HUES64 (cell line): Measurements from ENCODE around the gene STKLD1.

Source experiments
- H3K27ac ChIP-seq: 2 replicates; pipeline ENCODE4 v1.7.0; 2013; ENCODE audit warnings: low read depth, low read length, inconsistent platforms
- H3K27me3 ChIP-seq: 2 replicates; pipeline ENCODE4 v1.6.1; 2013; ENCODE audit warnings: mild to moderate bottlenecking, low read length; ENCODE audit not compliant: insufficient read depth
- H3K36me3 ChIP-seq: 2 replicates; pipeline ENCODE4 v1.6.1; 2013; ENCODE audit warnings: mild to moderate bottlenecking, low read length; ENCODE audit not compliant: insufficient read depth
- H3K4me1 ChIP-seq: 2 replicates; pipeline ENCODE4 v1.6.1; 2013; ENCODE audit warnings: mild to moderate bottlenecking, low read length, moderate library complexity; ENCODE audit not compliant: insufficient read depth
- H3K4me3 ChIP-seq: 2 replicates; pipeline ENCODE4 v1.5.1; 2013; ENCODE audit warnings: mild to moderate bottlenecking, low read length, moderate library complexity
- H3K9ac ChIP-seq: 2 replicates; pipeline ENCODE4 v1.6.1; 2013; ENCODE audit warnings: mild to moderate bottlenecking, low read depth, low read length
- H3K9me3 ChIP-seq: 2 replicates; pipeline ENCODE4 v1.6.1; 2013; ENCODE audit warnings: low read depth, low read length; ENCODE audit not compliant: insufficient read depth
- WGBS: fragments of 150-250, 120-280 bp; methylation state at CpG from one replicate; pipeline ENCODE4 v1.1.7; 2013; ENCODE audit warnings: missing lambda C conversion rate; 5-methylcytosine and 5-hydroxymethylcytosine counted together

STKLD1 gene

GRCh38 chr9:133346021-133346785, 30.0 kb upstream of the STKLD1 start:
- Histone ChIP-seq H3K27me3 (no peaks in the 10 kb centered on the region), H3K27ac (no peak overlapping the region; the same call in 1 of the 2 replicates), H3K4me1 (peaks cover 7% of the 10 kb centered on the region), H3K9ac (peak overlapping the region; percentile 100), H3K36me3 (peaks cover 79% of the 10 kb centered on the region), H3K4me3 (peak overlapping the region; percentile 89), H3K9me3 (no peaks in the 10 kb centered on the region)
- WGBS = 80% methylated on average over 15 of the region's 15 CpGs

- H3K9ac ChIP-seq = peak overlapping the region; percentile 100
- peak overlapping the region; percentile 89 for H3K4me3 ChIP-seq
- H3K9me3 ChIP-seq = no peaks in the 10 kb centered on the region
- H3K4me1 ChIP-seq = peaks cover 7% of the 10 kb centered on the region
- under 1% methylated on average over 36 of the region's 41 CpGs for WGBS
- H3K27me3 ChIP-seq = no peaks in the 10 kb centered on the region
- peaks cover 79% of the 10 kb centered on the region for H3K36me3 ChIP-seq
- H3K27ac ChIP-seq = peak overlapping the region; percentile 97
Measured at GRCh38 chr9:133347515-133347984, 28.6 kb upstream of the STKLD1 start.

- Histone ChIP-seq H3K9me3 (no peaks in the 10 kb centered on the region), H3K9ac (peak within 1 kb of the TSS; percentile 100), H3K4me3 (peak within 1 kb of the TSS; percentile 89), H3K4me1 (peaks cover 7% of the 10 kb centered on the region), H3K27ac (peak within 1 kb of the TSS; percentile 97), H3K36me3 (peaks cover 79% of the 10 kb centered on the region), H3K27me3 (no peaks in the 10 kb centered on the region)
- under 1% methylated on average over 64 of the region's 64 CpGs for WGBS
Measured at GRCh38 chr9:133347985-133348717, 28.0 kb upstream of the STKLD1 start, which contains the start of the genes MED22 and RPL7A. MED22 (minus strand) TSS chr9:133348131; CDS start chr9:133346662, 1,469 bp downstream. RPL7A (plus strand) TSS chr9:133348218; CDS start chr9:133348244, 26 bp downstream.

GRCh38 chr9:133348718-133349573, 27.2 kb upstream of the STKLD1 start:
- H3K27me3 ChIP-seq = no peaks in the 10 kb centered on the region
- no peaks in the 10 kb centered on the region for H3K9me3 ChIP-seq
- peaks cover 78% of the 10 kb centered on the region for H3K36me3 ChIP-seq
- 16% methylated on average over 25 of the region's 25 CpGs for WGBS
- H3K9ac ChIP-seq = peak overlapping the region; percentile 100
- peaks cover 7% of the 10 kb centered on the region for H3K4me1 ChIP-seq
- peak overlapping the region; percentile 97 for H3K27ac ChIP-seq
- H3K4me3 ChIP-seq = peak overlapping the region; percentile 89

GRCh38 chr9:133349965-133350616, 26.1 kb upstream of the STKLD1 start:
- peaks cover 7% of the 10 kb centered on the region for H3K4me1 ChIP-seq
- peaks cover 69% of the 10 kb centered on the region for H3K36me3 ChIP-seq
- H3K27ac ChIP-seq = peak overlapping the region; percentile 97; the same call in 1 of the 2 replicates
- H3K9me3 ChIP-seq = no peaks in the 10 kb centered on the region
- H3K4me3 ChIP-seq = peak overlapping the region; percentile 89
- peak overlapping the region; percentile 100 for H3K9ac ChIP-seq
- H3K27me3 ChIP-seq = no peaks in the 10 kb centered on the region
- WGBS = 89% methylated on average over 15 of the region's 15 CpGs

- 90% methylated on average over 3 of the region's 3 CpGs for WGBS
- Histone ChIP-seq H3K27ac (no peak overlapping the region; the same call in 1 of the 2 replicates), H3K4me3 (no peak overlapping the region), H3K27me3 (no peaks in the 10 kb centered on the region), H3K9ac (no peak overlapping the region), H3K9me3 (no peaks in the 10 kb centered on the region), H3K36me3 (peaks cover 55% of the 10 kb centered on the region), H3K4me1 (peaks cover 3% of the 10 kb centered on the region)
Measured at GRCh38 chr9:133351526-133351907, 24.6 kb upstream of the STKLD1 start.

- Histone ChIP-seq H3K36me3 (peaks cover 55% of the 10 kb centered on the region), H3K9ac (no peak overlapping the region), H3K27me3 (no peaks in the 10 kb centered on the region), H3K27ac (peak overlapping the region; percentile 1; the same call in 1 of the 2 replicates), H3K4me1 (0 out of 2 replicates have a peak, but pooled peaks cover under 1% of the 10 kb centered on the region), H3K4me3 (no peak overlapping the region), H3K9me3 (no peaks in the 10 kb centered on the region)
- 81% methylated on average over 14 of the region's 14 CpGs for WGBS
Measured at GRCh38 chr9:133351908-133352634, 24.1 kb upstream of the STKLD1 start.

- Histone ChIP-seq H3K36me3 (peaks cover 59% of the 10 kb centered on the region), H3K27me3 (no peaks in the 10 kb centered on the region), H3K9ac (no peak overlapping the region), H3K4me1 (peaks cover 7% of the 10 kb centered on the region), H3K4me3 (no peak overlapping the region), H3K9me3 (no peaks in the 10 kb centered on the region), H3K27ac (peak overlapping the region; percentile 1; the same call in 1 of the 2 replicates)
- WGBS = 92% methylated on average over 8 of the region's 8 CpGs
Measured at GRCh38 chr9:133352635-133353340, 23.4 kb upstream of the STKLD1 start.

- Histone ChIP-seq H3K4me3 (no peak overlapping the region), H3K27me3 (no peaks in the 10 kb centered on the region), H3K9ac (no peak overlapping the region), H3K4me1 (peaks cover 7% of the 10 kb centered on the region), H3K9me3 (no peaks in the 10 kb centered on the region), H3K36me3 (peaks cover 66% of the 10 kb centered on the region), H3K27ac (no peak overlapping the region)
- WGBS = 96% methylated on average over 5 of the region's 5 CpGs
Measured at GRCh38 chr9:133353548-133353947, 22.6 kb upstream of the STKLD1 start.
